Activated T-cell treated with anti-CD3 and anti-CD28 coated beads, Interleukin-2, amount 50 U/mL, for 72 hours (primary cell): Measurements from ENCODE around the gene SORBS1. TPM values are rescaled to one million over a fixed set of nuclear protein-coding genes. Genes with fewer than 3 reads are reported as not detected.

Source experiments
- ATAC-seq, 2 donors: fragments of 150-1000 bp; cut with Tn5 transposase; replicated peaks in 1 of 2; 2 replicates each; pipeline ENCODE4 v1.10.0; 2021; ENCODE audit warnings: moderate library complexity in 2 of 2, mild to moderate bottlenecking in 1 of 2
- DNase-seq, 2 donors: peaks; one replicate each; pipeline ENCODE4 v3.0.0; 2021 to 2022; ENCODE audit warnings: mixed read lengths in 1 of 2
- H3K27ac Mint-ChIP-seq: one replicate; pipeline ENCODE4 v1.8.0; 2022; ENCODE audit warnings: mild to moderate bottlenecking, moderate library complexity, mixed read lengths
- H3K27me3 Mint-ChIP-seq: one replicate; pipeline ENCODE4 v1.8.0; 2022; ENCODE audit warnings: low read depth, mixed read lengths
- H3K36me3 Mint-ChIP-seq, 2 donors: one replicate each; pipeline ENCODE4 v1.8.0; 2022; ENCODE audit warnings: mixed read lengths in 2 of 2, mild to moderate bottlenecking in 1 of 2; ENCODE audit not compliant: insufficient read depth in 2 of 2
- H3K4me1 Mint-ChIP-seq: one replicate; pipeline ENCODE4 v1.8.0; 2022; ENCODE audit warnings: low read depth, mixed read lengths
- H3K4me3 Mint-ChIP-seq, 2 donors: one replicate each; pipeline ENCODE4 v1.8.0; 2022; ENCODE audit warnings: mild to moderate bottlenecking in 2 of 2, mixed read lengths in 2 of 2, moderate library complexity in 2 of 2
- H3K9me3 Mint-ChIP-seq, 2 donors: one replicate each; pipeline ENCODE4 v1.8.0; 2022; ENCODE audit warnings: mixed read lengths in 2 of 2
- total RNA-seq, 2 donors: library from RNA; stranded (reverse); gene quantifications; one replicate each; pipeline ENCODE4 v1.2.3, GENCODE V29; 2022

Gene SORBS1
- total RNA-seq, 2 donors from 2014 or later: 1.2 to 2.4 TPM

GRCh38 chr10:95513941-95514392, 47.2 kb downstream of the SORBS1 start:
- peak; percentile 39 to 54 for DNase-seq

GRCh38 chr10:95513008-95513589, 48.1 kb downstream of the SORBS1 start:
- no peaks in the 10 kb centered on the region for H3K36me3 Mint-ChIP-seq
- no peak overlapping the region for H3K27ac Mint-ChIP-seq
- H3K4me1 Mint-ChIP-seq: peaks cover 15% of the 10 kb centered on the region
- no peak overlapping the region for H3K4me3 Mint-ChIP-seq
- no peaks in the 10 kb centered on the region for H3K9me3 Mint-ChIP-seq
- peaks cover 24% of the 10 kb centered on the region for H3K27me3 Mint-ChIP-seq
- DNase-seq: no peak
- no peak for ATAC-seq

More at GRCh38 chr10:95513941-95514392, 47.2 kb downstream of the SORBS1 start:
- no peaks in the 10 kb centered on the region for H3K9me3 Mint-ChIP-seq
- H3K4me1 Mint-ChIP-seq: peaks cover 19% of the 10 kb centered on the region
- peak; percentile 98 to 99 for ATAC-seq
- no peak overlapping the region for H3K27ac Mint-ChIP-seq
- H3K36me3 Mint-ChIP-seq: no peaks in the 10 kb centered on the region
- peaks cover 24% of the 10 kb centered on the region for H3K27me3 Mint-ChIP-seq
- peak overlapping the region in 1 of 2 donors; percentile 13 for H3K4me3 Mint-ChIP-seq

- Mint-ChIP-seq H3K4me3 (no peak overlapping the region), H3K36me3 (no peaks in the 10 kb centered on the region), H3K27ac (no peak overlapping the region), H3K4me1 (peaks cover 13% of the 10 kb centered on the region), H3K27me3 (peaks cover 24% of the 10 kb centered on the region), H3K9me3 (no peaks in the 10 kb centered on the region)
- DNase-seq (no peak), ATAC-seq (no peak)
Measured at GRCh38 chr10:95511314-95511713, 49.9 kb downstream of the SORBS1 start.

- DNase-seq: no peak
- no peaks in the 10 kb centered on the region for H3K36me3 Mint-ChIP-seq
- H3K4me1 Mint-ChIP-seq: peaks cover 9% of the 10 kb centered on the region
- no peak for ATAC-seq
- no peak overlapping the region for H3K27ac Mint-ChIP-seq
- H3K4me3 Mint-ChIP-seq: no peak overlapping the region
- H3K9me3 Mint-ChIP-seq: no peaks in the 10 kb centered on the region
- peaks cover 24% of the 10 kb centered on the region for H3K27me3 Mint-ChIP-seq
Measured at GRCh38 chr10:95509251-95509650, 51.9 kb downstream of the SORBS1 start.

GRCh38 chr10:95508730-95509129, 52.4 kb downstream of the SORBS1 start:
- H3K36me3 Mint-ChIP-seq: no peaks in the 10 kb centered on the region
- ATAC-seq (no peak), DNase-seq (no peak)
- no peaks in the 10 kb centered on the region for H3K9me3 Mint-ChIP-seq
- H3K4me1 Mint-ChIP-seq: peaks cover 4% of the 10 kb centered on the region
- H3K27ac Mint-ChIP-seq: no peak overlapping the region
- H3K27me3 Mint-ChIP-seq: peaks cover 24% of the 10 kb centered on the region
- no peak overlapping the region for H3K4me3 Mint-ChIP-seq

- ATAC-seq: no peak
- H3K4me1 Mint-ChIP-seq: no peaks in the 10 kb centered on the region
- no peaks in the 10 kb centered on the region for H3K36me3 Mint-ChIP-seq
- H3K4me3 Mint-ChIP-seq: no peak overlapping the region
- peaks cover 25% of the 10 kb centered on the region for H3K27me3 Mint-ChIP-seq
- no peak overlapping the region for H3K27ac Mint-ChIP-seq
- H3K9me3 Mint-ChIP-seq: no peaks in the 10 kb centered on the region
- no peak for DNase-seq
Measured at GRCh38 chr10:95506056-95506737, 55.0 kb downstream of the SORBS1 start.

- H3K9me3 Mint-ChIP-seq: no peaks in the 10 kb centered on the region
- H3K27me3 Mint-ChIP-seq: peaks cover 20% of the 10 kb centered on the region
- ATAC-seq (no peak), DNase-seq (no peak)
- H3K4me1 Mint-ChIP-seq: peaks cover 4% of the 10 kb centered on the region
- no peak overlapping the region for H3K27ac Mint-ChIP-seq
- no peak overlapping the region for H3K4me3 Mint-ChIP-seq
- H3K36me3 Mint-ChIP-seq: no peaks in the 10 kb centered on the region
Measured at GRCh38 chr10:95505641-95506040, 55.5 kb downstream of the SORBS1 start.

GRCh38 chr10:95505084-95505610, 56.0 kb downstream of the SORBS1 start:
- no peak overlapping the region for H3K4me3 Mint-ChIP-seq
- DNase-seq (no peak), ATAC-seq (no peak)
- H3K27me3 Mint-ChIP-seq: peaks cover 18% of the 10 kb centered on the region
- H3K4me1 Mint-ChIP-seq: peaks cover 5% of the 10 kb centered on the region
- no peak overlapping the region for H3K27ac Mint-ChIP-seq
- H3K36me3 Mint-ChIP-seq: no peaks in the 10 kb centered on the region
- H3K9me3 Mint-ChIP-seq: no peaks in the 10 kb centered on the region

- DNase-seq (no peak), ATAC-seq (no peak)
- no peak overlapping the region for H3K27ac Mint-ChIP-seq
- H3K4me3 Mint-ChIP-seq: no peak overlapping the region
- H3K4me1 Mint-ChIP-seq: peaks cover 5% of the 10 kb centered on the region
- peaks cover 18% of the 10 kb centered on the region for H3K27me3 Mint-ChIP-seq
- no peaks in the 10 kb centered on the region for H3K9me3 Mint-ChIP-seq
- H3K36me3 Mint-ChIP-seq: no peaks in the 10 kb centered on the region
Measured at GRCh38 chr10:95504246-95504691, 56.9 kb downstream of the SORBS1 start.

- ATAC-seq (no peak), DNase-seq (no peak)
- H3K36me3 Mint-ChIP-seq: no peaks in the 10 kb centered on the region
- H3K4me3 Mint-ChIP-seq: no peak overlapping the region
- peaks cover 5% of the 10 kb centered on the region for H3K4me1 Mint-ChIP-seq
- H3K27ac Mint-ChIP-seq: no peak overlapping the region
- no peaks in the 10 kb centered on the region for H3K9me3 Mint-ChIP-seq
- H3K27me3 Mint-ChIP-seq: peaks cover 17% of the 10 kb centered on the region
Measured at GRCh38 chr10:95503526-95503925, 57.6 kb downstream of the SORBS1 start.

GRCh38 chr10:95503001-95503400, 58.2 kb downstream of the SORBS1 start:
- Mint-ChIP-seq H3K36me3 (no peaks in the 10 kb centered on the region), H3K9me3 (no peaks in the 10 kb centered on the region), H3K27ac (no peak overlapping the region), H3K4me1 (peaks cover 5% of the 10 kb centered on the region), H3K27me3 (peaks cover 17% of the 10 kb centered on the region), H3K4me3 (no peak overlapping the region)
- DNase-seq (no peak), ATAC-seq (no peak)

GRCh38 chr10:95502377-95502776, 58.8 kb downstream of the SORBS1 start:
- H3K4me1 Mint-ChIP-seq: peaks cover 5% of the 10 kb centered on the region
- H3K9me3 Mint-ChIP-seq: no peaks in the 10 kb centered on the region
- ATAC-seq: no peak
- no peak overlapping the region for H3K4me3 Mint-ChIP-seq
- no peak overlapping the region for H3K27ac Mint-ChIP-seq
- H3K27me3 Mint-ChIP-seq: peaks cover 17% of the 10 kb centered on the region
- DNase-seq: no peak
- no peaks in the 10 kb centered on the region for H3K36me3 Mint-ChIP-seq

- H3K4me1 Mint-ChIP-seq: peaks cover 5% of the 10 kb centered on the region
Measured at GRCh38 chr10:95501203-95502094, 59.7 kb downstream of the SORBS1 start.

More at GRCh38 chr10:95501203-95502094, 59.7 kb downstream of the SORBS1 start:
- no peak overlapping the region for H3K4me3 Mint-ChIP-seq
- H3K27ac Mint-ChIP-seq: no peak overlapping the region
- peaks cover 17% of the 10 kb centered on the region for H3K27me3 Mint-ChIP-seq
- H3K9me3 Mint-ChIP-seq: no peaks in the 10 kb centered on the region
- ATAC-seq (no peak), DNase-seq (no peak)
- no peaks in the 10 kb centered on the region for H3K36me3 Mint-ChIP-seq
